ENCODE data around the gene COL4A3.
"Not testable (repeated sequence)": the region's sequence is repeated elsewhere in the genome, so short reads cannot be mapped to it uniquely, and the experiment has no call there.

COL4A3 gene

DNA sequence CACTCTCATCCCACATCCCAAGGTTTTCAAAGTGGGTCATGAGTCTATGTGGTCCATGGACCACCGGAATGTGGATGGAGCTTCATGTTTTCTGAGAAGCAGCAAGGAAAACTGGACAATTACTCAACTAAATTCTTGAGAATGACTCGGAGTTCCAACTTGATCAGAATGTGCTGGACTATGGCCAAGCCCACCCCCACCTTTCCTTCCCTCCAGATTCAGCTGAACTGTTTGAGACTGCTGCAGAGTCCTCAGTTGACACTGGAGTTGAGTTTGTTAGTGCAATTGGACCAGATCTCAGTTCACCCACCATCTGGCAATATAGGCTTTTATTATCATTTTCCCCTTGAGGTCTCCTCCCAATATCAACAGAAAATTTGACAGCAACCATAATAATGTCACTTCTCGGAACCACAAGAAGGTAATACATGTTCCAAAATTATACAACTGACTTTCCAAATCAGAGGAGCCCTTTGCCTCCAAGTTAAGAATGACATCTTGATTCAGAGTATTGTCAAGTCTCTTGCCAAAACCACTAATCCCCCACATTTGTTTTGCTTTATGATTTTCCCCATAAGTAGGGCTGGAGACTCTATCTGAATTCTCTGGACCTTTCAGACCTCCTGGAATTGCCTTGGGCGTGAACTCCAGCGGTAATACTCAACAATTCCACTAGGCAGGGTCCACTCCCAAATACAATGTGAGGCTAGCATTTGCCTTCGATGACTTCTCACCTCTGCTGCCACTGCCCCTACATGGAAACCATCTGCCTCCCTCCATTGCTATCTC, 9.2 kb upstream of the COL4A3 start:
- no peak for DNase-seq (ENCODE audit: low spot score)

DNA sequence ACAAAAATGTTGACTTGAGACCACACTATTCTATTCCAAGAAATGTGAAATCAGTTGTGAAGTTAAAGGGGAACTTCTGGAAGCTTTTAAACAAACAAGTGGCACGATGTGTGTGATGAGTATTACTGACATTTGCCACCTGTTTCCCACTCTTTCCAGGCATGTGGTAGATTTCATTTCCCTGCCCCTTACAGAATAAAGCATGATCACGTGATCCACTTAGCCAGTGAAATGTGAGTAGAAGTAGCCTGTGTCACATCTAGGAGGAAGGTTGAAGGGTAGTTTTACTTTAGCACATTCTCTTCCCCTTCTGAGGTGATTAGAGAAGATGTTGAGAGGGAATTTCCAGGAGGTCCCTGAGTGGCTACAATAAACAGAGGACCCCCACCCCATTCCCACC, 4.3 kb upstream of the COL4A3 start:
- no peak for DNase-seq (ENCODE audit: low spot score)

DNA sequence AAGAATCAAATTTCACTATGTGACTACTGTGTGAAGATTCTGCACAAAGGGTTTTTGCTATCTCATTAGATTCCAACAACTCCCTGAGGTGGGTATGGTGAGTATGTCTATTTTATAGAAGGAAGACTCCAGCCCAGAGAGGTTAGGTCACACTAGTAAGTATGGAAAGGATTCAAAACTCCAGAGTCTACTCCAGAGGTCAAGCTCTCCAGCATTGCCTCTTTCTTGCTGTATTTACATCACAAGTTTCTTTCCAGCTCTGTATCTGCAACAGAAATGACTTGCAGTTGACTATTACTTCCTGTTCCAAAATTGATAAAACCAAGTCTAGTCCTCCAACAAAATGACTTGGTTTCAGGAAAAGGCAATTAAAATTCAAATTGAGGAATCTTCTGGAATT, 2.5 kb upstream of the COL4A3 start:
- no peak for DNase-seq (ENCODE audit: low spot score)

DNA sequence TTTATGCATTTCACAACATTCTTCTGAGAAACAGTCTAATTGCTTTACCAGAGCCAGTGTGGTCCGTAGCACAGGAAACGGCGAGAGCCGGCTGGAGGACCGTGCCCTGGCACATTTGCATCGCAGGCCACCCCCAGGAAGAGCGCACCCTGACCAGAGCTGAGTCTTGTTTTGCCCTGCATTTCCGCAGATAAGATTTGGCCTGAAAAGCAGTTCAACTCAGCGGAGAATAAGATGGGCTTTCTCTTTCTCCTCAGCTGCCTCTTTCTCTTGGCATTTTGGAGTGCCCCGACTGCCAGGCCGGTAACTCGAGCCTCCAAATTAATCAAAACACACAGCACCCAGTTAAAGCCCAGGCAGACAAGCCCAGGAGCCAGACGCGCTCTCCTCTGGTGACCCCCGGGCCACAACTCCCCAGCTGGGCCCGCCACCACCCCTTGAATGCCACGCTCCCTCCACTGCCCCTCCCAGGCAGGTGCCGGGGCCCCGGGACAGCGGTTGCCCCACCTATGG, 883 bp upstream of the COL4A3 start:
- no peak for DNase-seq (ENCODE audit: low spot score)

DNA sequence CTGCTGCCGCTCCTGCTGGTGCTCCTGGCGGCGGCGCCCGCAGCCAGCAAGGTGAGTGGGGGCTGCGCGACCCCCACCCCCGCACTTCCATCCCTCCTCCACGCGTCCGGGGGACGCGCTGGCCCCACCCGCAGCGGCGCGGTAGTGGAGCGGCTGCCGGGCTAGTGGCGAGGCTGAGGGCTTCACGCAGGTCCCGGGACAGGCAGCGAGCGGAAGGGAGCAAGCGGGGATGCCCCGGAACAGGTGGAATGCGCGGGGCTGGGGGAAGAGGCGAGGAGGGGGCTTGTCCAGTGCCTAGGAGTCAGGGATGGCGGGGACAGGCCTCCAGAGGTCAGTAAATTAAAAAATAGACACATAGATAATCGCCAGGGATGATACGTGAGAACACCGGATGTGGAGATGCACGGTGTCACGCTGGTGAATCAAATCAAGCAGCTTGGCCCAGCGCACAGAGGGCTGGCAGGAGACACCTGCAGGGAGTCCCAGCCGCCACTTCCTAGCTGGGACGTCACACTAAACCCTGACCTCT, 403 bp downstream of the COL4A3 start:
- no peak for DNase-seq (ENCODE audit: low spot score)

DNA sequence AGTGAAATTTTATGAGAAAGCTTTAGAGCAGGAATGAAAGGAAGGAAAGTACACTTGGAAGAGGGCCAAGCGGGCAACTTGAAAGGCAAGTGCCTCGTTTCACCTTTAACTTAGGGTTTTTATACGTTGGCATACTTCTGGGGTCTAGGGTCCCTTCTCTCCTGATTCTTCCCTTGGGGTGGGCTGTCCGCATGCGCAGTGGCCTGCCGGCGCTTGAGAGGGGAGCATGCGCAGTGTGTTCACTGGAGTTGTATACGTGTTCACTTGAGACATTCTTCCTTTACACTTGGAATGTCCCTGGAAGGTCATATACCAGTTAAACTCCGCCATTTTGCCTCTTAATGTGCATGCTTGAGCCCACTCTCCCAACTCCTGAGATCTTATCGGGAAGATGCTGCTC, 7.4 kb downstream of the COL4A3 start:
- not testable (repeated sequence) for DNase-seq (ENCODE audit: low spot score)

DNA sequence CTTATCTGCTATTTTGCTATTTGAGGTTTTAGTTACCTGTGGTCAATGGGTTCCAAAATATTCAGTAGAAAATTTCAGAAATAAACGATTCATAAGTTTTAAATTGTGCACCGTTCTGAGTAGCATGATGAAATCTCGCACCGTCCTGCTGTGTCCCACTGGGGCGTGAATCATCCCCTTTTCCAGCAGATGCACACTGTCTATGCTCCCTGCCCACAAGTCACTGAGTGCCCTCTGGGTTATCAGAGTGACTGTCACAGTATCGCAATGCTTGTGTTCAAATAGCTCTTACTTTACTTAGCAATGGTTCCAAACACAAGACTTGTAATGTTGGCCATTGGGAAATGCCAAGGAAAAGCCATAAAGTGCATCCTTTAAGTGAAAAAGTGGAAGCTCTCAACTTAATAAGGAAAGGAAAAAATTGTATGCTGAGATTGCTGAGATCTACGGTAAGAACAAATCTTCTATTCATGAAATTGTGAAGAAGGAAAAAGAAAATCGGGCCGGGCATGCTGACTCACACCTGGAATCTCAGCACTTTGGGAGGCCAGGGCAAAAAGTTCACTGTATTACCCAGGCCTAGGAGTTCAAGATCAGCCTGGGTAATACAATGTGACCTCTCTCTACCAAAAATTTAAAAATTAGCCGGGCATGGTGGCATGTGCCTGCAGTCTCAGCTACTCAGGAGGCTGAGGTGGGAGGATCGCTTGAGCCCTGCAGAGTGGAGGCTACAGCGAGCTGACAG, 13.3 kb downstream of the COL4A3 start:
- DNase-seq (ENCODE audit: low spot score): no peak

DNA sequence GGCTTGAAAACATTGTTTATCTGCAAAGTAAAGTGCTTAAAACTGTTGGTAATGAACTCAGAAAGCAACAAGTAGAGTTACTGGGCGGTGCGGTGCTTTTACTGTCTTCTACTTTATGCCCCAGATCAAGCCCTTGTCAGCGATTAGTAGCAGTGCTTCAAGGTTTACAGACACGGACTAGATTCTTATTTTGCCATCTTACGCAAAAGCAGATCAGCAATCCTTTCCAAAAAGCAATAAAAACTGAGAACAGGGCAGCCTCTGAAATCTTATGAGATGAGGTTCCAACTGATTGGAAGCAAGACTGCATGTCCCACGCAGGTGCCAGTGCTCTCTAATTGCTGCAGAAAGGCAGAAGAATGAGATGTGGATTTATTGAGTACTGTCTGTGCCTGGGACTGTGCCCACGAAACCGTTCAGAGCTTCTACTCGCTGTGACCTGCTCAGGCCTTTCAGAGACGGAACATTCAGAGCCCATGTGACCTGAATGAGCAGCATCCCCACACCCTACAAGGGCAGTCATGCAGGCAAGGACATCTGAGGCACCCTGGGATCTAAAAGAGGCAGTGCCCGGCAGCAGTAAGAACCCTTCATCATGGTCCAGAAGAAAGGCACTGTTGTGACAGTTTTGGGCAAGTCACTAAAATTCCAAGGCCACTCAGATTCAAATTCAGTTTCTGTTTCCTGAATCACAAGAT, 15.7 kb downstream of the COL4A3 start:
- no peak for DNase-seq (ENCODE audit: low spot score)

DNA sequence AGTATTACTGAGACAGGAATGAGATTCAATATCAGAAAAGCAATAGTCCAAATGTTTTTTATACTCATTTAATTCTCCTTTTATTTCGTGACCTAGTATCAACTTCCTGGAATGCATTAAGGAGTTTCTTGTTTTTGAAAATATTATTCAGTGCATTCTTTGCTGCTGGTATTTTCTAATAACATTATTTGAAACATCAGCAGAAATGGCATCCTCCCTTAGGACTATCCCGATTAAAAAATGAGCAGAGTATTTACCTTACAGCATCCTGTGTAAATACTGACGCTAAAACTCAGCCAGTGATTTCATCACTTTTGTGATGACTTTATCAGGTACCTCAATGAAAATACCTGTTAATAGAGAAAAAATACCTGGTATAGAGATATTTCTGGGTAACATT, 16.3 kb downstream of the COL4A3 start:
- no peak for DNase-seq (ENCODE audit: low spot score)

DNA sequence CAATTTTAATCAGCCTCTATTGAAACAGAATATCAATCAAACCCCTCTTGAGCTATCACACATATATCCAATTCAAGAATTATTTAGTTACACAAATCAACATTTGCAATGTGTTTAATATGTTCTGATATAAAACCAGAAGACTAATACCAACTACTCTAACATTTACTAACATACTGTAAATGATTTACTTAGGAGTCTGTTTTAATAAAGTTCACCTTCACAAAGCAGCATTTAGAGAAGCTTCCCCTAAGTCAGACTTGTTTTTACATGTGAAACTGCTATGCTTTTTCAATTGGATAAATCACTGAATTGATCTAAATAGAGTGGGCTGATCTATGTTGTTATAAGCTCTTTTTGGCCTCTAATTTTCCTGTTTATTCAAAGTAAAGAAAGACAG, 18.3 kb downstream of the COL4A3 start:
- no peak for DNase-seq (ENCODE audit: low spot score)

DNA sequence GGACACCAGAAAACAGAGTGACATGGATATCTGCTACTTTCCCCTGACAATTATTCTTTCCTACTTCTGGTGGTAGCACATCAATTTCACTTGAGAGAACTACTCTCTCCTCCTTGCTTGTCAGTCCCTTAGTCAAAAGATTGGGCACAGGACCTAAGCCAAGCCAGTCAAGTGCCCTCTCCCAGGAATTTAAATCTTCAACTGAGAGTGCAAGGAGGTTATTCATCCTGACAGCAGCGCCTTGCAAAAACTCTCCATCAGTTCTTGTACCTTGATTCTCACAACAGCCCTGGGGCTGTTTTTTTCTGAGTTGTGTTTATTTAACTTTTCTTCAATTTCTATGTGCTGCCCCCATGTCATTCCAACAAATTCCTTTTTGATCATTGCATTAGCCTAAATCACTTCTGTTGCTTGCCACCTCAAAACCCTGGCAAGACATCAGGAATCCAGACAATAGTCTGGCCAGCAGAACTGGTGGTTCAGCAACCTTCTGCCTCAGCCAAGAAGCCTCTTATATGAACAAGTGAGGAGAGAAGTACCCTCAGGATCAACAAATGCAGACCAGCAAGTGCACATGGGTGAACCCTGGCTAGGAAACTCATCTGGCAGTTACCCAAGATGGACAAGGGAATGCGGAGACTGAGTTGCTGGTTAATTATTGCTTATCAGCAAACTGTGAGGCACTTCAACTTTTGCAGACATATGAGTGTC, 19.4 kb downstream of the COL4A3 start:
- no peak for DNase-seq (ENCODE audit: low spot score)

DNA sequence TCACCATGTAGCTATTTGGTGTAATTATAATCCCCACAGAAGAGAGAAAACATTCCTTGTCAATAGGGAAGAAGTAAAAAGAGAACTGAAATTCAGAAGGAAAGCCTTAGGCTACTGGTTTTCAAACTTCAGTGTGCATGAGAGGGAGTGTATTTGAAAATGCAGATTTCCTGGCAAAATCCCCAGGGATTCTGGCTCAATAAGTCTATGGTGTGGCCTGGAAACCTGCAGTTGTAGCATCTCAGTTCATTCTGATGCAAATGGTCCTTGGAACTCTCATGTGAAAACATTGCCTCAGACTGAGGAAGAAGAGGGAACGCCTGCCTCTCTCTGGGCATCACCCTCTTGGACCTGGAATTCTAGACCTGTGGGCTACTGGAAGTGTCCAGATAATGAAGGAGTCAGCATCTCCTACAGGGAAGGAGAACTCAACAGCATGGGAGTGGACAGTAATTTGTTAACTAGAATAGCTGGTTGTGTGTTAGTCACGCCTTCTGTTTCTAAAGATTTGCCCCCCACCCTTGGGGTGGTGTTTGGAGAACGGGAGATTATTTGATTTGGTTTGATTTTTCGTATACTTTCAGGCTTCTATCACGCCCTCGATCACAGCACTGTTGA, 21.3 kb downstream of the COL4A3 start:
- no peak for DNase-seq (ENCODE audit: low spot score)

DNA sequence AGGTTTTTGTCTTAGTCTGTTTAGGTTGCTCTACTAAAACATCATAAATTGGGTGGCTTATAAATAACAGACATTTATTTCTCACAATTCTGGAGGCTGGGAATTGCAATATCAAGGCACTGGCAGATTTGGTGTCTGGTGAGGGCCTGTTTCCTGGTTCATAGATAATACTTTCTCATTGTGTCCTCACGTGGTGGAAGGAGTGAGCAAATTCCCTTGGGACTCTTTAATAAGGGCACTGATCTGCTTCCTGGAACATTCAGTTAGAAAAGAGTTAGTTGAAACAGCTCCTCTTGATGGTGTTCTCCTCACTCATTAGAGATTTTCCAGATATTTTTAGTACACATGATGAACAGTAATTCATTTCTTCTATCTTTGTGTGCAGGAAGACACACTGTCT, 22.3 kb downstream of the COL4A3 start:
- DNase-seq (ENCODE audit: low spot score): no peak

DNA sequence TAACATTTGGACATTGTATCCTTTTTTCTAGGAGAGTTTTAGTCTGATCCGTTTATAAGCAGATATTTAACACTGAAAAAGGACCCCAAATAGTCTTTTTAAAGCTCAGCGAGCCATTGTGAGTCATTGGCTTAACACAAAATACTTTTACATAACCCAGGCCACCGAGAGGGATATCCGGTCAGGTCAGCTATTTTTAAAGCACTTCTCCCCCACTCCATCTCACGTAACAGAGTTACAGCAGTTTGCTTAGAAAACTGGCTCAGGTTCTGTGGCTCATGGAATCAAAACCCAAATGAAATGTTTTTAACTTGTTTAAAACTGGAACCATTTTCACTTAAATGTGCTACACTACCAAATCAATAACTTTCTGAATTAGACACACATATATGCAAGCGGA, 23.9 kb downstream of the COL4A3 start:
- no peak for DNase-seq (ENCODE audit: low spot score)

DNA sequence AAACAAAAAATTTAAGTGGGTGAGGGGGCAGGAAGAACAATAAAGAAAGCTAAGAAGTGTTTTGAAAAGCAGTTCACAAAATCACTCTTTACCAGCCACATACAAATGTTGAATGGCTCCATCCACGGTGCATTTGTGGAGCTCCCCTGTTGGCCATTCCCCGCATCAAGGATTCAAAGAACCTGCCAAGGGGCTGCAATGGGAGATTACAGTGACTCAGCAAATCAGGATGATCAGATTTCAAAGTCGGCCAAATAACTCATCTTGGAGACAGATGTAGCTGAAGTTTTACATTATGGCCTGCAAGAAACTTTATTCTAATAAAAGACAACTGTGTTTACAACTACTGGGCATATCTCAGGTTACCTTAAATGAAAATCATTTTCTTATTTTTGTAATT, 26.9 kb downstream of the COL4A3 start:
- no peak for DNase-seq (ENCODE audit: low spot score)

DNA sequence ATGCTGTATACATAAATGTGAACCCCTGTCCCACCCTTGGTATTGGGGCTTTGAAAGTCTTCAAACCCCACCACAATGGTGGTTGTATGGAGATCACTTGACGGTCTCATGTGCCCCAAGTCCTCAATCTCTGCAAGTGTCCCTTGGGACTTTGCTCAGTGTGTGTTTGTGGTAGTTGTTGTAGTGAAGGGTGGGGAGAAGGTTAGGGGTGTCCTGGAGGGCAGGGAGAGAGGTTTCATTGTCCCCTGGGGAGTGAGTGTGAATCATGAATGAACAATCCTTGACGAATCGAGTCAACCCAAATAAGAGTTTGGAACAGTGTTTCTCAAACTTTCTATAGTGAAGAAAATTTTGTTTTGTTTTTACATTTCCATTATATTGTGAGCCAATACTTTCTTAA, 28.1 kb downstream of the COL4A3 start:
- DNase-seq (ENCODE audit: low spot score): no peak

DNA sequence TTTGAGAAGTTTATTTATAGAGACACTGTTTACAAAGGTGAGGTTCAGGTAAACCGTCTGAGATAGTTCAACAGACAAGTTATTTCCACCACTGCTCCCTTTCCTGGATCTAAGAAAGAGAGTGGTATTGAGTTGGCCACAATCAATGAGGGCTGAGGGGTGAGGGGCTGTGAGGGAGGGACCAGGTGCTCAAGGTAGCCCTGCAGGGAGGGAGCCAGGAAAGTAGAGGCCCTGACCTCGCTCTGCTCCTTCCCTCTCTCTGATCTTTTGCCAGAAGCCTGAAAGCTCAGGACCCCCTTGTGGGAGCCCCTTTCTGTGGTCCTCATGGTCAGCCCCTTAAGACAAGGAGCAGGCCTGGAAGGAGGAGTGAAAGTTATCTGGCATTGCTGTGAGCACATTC, 29.8 kb downstream of the COL4A3 start:
- DNase-seq (ENCODE audit: low spot score): no peak

DNA sequence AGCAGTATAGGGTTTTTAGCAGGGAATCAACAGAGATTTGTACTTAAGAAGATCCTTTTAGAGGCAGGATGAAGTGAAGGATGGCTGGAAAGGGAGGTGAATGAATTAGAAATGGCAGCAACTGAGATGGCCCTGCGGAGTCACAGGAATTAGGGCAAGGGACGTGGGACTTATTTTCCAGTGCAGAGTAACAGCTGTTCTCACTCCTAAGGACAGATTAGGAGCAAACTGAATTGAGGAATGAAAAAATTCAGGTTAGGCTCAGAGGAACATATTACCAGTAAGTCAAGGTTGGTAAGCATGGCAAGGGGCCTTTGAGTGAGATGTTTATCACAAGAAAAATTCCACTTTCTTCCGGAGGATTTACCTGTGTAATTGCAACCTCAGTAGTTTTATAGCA, 34.4 kb downstream of the COL4A3 start:
- no peak for DNase-seq (ENCODE audit: low spot score)

DNA sequence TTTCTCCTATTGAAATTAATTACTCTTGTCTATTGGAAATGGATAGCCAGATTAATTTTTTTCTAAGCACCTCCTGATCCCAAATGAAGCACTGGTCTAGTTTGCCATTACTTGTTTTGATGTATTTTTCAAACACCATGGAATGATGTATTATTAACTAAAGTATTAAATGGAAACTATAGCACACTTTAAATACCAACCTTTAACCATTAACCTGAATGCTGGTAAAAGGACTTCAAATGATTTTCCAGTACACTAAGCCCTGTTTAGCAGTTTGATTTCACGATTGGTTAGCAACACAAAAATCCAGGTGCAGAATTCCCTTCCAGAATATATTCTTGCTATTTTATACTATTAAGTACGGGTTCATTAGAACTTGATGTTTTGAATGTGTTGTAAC, 37.3 kb downstream of the COL4A3 start:
- DNase-seq (ENCODE audit: low spot score): no peak

DNA sequence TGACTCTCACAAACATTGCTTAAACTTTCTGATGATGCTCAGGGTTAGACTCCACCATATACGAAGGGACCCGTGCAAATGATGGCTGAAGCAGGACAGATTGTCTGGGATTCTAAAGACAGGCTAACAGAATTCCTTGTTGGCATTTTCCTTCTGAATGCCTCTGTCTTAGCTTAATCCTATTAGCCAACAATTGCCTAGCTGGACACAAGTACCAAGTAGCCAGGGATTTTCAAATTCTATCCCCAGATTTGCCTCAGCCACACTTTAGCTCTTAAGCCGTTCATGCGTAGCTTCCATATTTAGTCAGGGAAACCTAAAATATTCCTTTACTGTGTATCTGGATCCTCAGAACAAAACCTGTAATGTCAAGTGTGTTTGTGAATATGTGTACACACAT, 40.0 kb downstream of the COL4A3 start:
- no peak for DNase-seq (ENCODE audit: low spot score)

DNA sequence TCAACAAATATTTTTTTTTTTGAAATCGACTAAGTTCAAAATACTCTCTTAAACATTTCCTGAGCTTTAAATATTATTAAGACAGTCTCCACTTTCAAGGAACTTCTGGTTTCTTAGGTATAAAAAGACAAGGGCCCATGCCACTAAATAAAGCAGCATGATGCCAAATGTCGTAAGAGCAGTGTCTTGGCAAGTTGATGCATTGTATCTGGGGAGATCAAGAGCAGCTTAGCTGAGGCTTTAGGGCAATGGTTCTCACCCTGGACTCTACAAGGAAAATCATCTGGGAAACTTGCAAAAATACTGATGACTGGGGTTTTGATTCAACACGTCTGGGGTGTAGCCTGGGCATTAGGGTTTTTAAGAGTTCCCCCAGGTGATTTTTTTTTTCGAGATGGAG, 41.3 kb downstream of the COL4A3 start:
- DNase-seq (ENCODE audit: low spot score): no peak

DNA sequence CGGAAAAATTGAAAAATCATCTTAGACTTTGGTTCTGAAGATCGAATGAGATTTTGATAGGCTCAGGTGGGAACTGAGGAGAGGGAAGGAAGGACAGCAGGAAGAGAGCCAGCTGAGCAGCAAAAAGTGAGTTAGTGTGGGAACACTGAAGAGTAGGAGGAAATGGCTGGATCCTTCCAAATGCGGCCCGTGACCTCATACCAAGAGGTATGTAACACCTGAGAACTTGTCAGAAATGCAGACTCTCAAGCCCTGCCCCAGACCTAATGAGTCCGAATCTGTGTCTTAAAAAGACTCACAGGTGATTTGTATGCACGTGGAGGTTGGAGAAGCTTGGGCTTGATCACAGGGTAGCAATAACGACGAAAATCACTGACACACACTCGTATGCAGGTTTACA, 42.0 kb downstream of the COL4A3 start:
- DNase-seq (ENCODE audit: low spot score): no peak
